Mesenchymal stem cell (in vitro differentiated cells and primary cell): ENCODE measurements around the gene NLGN1.

Experiments used
- DNase-seq: peaks from one replicate; pipeline ENCODE4 v3.0.0-alpha.2; 2013
- H2AFZ ChIP-seq: one replicate; pipeline ENCODE4 v1.6.1; 2013; ENCODE audit warnings: low read depth, mild to moderate bottlenecking, control low read depth, inconsistent platforms, low read length, moderate library complexity
- H2AK5ac ChIP-seq: 2 replicates; pipeline ENCODE4 v1.6.1; 2013; ENCODE audit warnings: low read length, moderate library complexity, mild to moderate bottlenecking, inconsistent platforms; ENCODE audit not compliant: severe bottlenecking
- H2BK120ac ChIP-seq: one replicate; pipeline ENCODE4 v1.6.1; 2013; ENCODE audit warnings: low read depth, mild to moderate bottlenecking, inconsistent platforms, low read length, moderate library complexity
- H2BK12ac ChIP-seq, 2 experiments: one replicate each; pipeline ENCODE4 v1.6.1; 2013; ENCODE audit warnings: inconsistent platforms in 2 of 2, low read length in 2 of 2, mild to moderate bottlenecking in 2 of 2, moderate library complexity in 2 of 2, control low read depth in 1 of 2
- H2BK15ac ChIP-seq: one replicate; pipeline ENCODE4 v1.6.1; 2013; ENCODE audit warnings: mild to moderate bottlenecking, low read depth, inconsistent platforms; ENCODE audit not compliant: poor library complexity, severe bottlenecking
- H2BK5ac ChIP-seq: 2 replicates; pipeline ENCODE4 v1.6.1; 2013; ENCODE audit warnings: low read depth, mild to moderate bottlenecking, low read length, control low read depth, inconsistent platforms; ENCODE audit not compliant: poor library complexity, severe bottlenecking
- H3K14ac ChIP-seq, 2 experiments: one replicate each; pipeline ENCODE4 v1.6.1; 2013; ENCODE audit warnings: inconsistent platforms in 2 of 2, low read length in 2 of 2, control low read depth in 1 of 2, mild to moderate bottlenecking in 1 of 2, moderate library complexity in 1 of 2
- H3K18ac ChIP-seq, 2 experiments: one replicate each; pipeline ENCODE4 v1.6.1; 2013; ENCODE audit warnings: inconsistent platforms in 2 of 2, low read length in 2 of 2, control low read depth in 1 of 2, low read depth in 1 of 2, mild to moderate bottlenecking in 1 of 2
- H3K23ac ChIP-seq, 2 experiments: one replicate each; pipeline ENCODE4 v1.6.1; 2013; ENCODE audit warnings: inconsistent platforms in 2 of 2, low read length in 2 of 2, mild to moderate bottlenecking in 2 of 2, moderate library complexity in 2 of 2, control low read depth in 1 of 2
- H3K27ac ChIP-seq: 2 replicates; pipeline ENCODE4 v1.5.1; 2013; ENCODE audit warnings: mild to moderate bottlenecking, moderate library complexity, low read length, control low read depth, inconsistent platforms; ENCODE audit not compliant: poor library complexity, severe bottlenecking
- H3K27me3 ChIP-seq, 2 experiments: 2 replicates each; pipeline versions ENCODE4 v1.6.1 to v1.7.0; 2013; ENCODE audit warnings: low read length in 2 of 2, mild to moderate bottlenecking in 2 of 2, moderate library complexity in 2 of 2, control low read depth in 1 of 2, inconsistent platforms in 1 of 2; ENCODE audit not compliant: control insufficient read depth in 1 of 2, insufficient read depth in 1 of 2
- H3K36me3 ChIP-seq, 2 experiments: 2 replicates each; pipeline versions ENCODE4 v1.6.1 to v1.7.0; 2013; ENCODE audit warnings: low read length in 2 of 2, control low read depth in 1 of 2, inconsistent platforms in 1 of 2, low read depth in 1 of 2, mild to moderate bottlenecking in 1 of 2; ENCODE audit not compliant: insufficient read depth in 2 of 2, control insufficient read depth in 1 of 2
- H3K4ac ChIP-seq, 2 experiments: one replicate each; pipeline ENCODE4 v1.6.1; 2013; ENCODE audit warnings: inconsistent platforms in 2 of 2, low read length in 2 of 2, mild to moderate bottlenecking in 2 of 2, moderate library complexity in 2 of 2, control low read depth in 1 of 2, low read depth in 1 of 2
- H3K4me1 ChIP-seq: 2 replicates; pipeline ENCODE4 v1.6.1; 2013; ENCODE audit warnings: low read depth, low read length, control low read depth; ENCODE audit not compliant: control insufficient read depth, insufficient read depth
- H3K4me2 ChIP-seq: 2 replicates; pipeline ENCODE4 v1.6.1; 2013; ENCODE audit warnings: low read length, mild to moderate bottlenecking, inconsistent platforms; ENCODE audit not compliant: poor library complexity, severe bottlenecking
- H3K4me3 ChIP-seq, 2 experiments: 2 replicates each; pipeline versions ENCODE4 v1.5.1 to v1.7.0; 2013; ENCODE audit warnings: low read length in 2 of 2, mild to moderate bottlenecking in 2 of 2, control low read depth in 1 of 2, low read depth in 1 of 2; ENCODE audit not compliant: insufficient read depth in 1 of 2
- H3K79me1 ChIP-seq: replicated peaks from 2 replicates; pipeline ENCODE4 v1.6.1; 2013; ENCODE audit warnings: mild to moderate bottlenecking, control low read depth, low read length, inconsistent platforms; ENCODE audit not compliant: poor library complexity, severe bottlenecking
- H3K9ac ChIP-seq: 2 replicates; pipeline ENCODE4 v1.7.0; 2013; ENCODE audit warnings: mild to moderate bottlenecking, low read length, moderate library complexity
- H3K9me3 ChIP-seq: 2 replicates; pipeline ENCODE4 v1.7.0; 2013; ENCODE audit warnings: mild to moderate bottlenecking, low read length; ENCODE audit not compliant: control insufficient read depth
- H4K8ac ChIP-seq: one replicate; pipeline ENCODE4 v1.6.1; 2013; ENCODE audit warnings: inconsistent platforms, mild to moderate bottlenecking, low read length, moderate library complexity
- H4K91ac ChIP-seq: one replicate; pipeline ENCODE4 v1.6.1; 2013; ENCODE audit warnings: mild to moderate bottlenecking, low read length, inconsistent platforms
- WGBS: methylation state at CpG from one replicate; pipeline ENCODE4 v1.1.7; 2013; ENCODE audit warnings: mixed read lengths; 5-methylcytosine and 5-hydroxymethylcytosine counted together

Gene NLGN1

DNA sequence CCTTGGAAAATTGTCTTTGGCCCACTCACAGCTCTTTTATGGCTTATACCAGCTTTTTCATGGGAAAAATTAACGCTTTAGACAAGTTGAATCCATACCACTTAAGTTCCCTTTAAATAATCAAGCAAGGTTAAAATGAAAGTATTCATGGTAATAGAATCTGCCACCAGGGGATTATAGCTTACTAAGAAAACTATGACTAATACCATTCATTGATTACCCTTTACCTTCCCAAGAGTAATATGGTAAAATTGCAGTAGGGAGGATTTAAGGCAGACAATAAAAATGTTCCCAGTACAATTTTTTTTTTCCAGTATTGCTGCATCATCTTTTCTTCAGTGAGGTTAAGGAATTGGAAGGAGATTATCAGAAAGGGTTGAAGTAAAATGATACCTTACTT lies 820.5 kb downstream of the NLGN1 start:
- WGBS: no CpG with 5 or more reads among the region's 1 CpG
- H3K4ac ChIP-seq: no peak overlapping the region

DNA sequence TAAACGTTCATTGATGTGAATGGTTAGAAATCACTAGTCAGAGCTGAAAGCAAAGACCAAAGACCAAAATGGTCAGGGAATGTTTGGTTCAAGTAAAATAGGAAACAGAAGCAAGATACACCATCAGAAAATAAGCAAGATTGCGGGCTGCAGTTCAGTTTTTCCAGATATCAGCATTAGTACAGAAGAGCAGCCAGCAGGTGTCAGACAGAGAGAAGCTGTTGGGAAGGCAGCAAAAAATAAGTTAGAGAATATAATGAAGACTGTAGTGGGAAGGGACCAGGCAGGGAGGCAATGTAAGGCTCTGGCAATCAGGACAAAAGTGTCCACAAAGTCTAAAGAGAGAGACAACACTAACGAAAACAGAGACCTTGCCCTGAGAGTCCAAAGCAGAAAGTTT lies 822.2 kb downstream of the NLGN1 start:
- Histone ChIP-seq H3K4me2 (no peak overlapping the region), H3K14ac (no peak overlapping the region), H3K4me3 (no peak overlapping the region), H3K4ac (no peak overlapping the region), H4K91ac (no peak overlapping the region), H2BK12ac (no peak overlapping the region), H3K27ac (no peak overlapping the region), H3K9me3 (no peaks in the 10 kb centered on the region), H2BK5ac (no peak overlapping the region), H3K27me3 (no peaks in the 10 kb centered on the region), H3K4me1 (no peaks in the 10 kb centered on the region), H2AK5ac (no peak overlapping the region), H2BK15ac (no peak overlapping the region), H3K9ac (no peak overlapping the region), H3K79me1 (no peaks in the 10 kb centered on the region), H3K18ac (no peak overlapping the region), H3K23ac (no peak overlapping the region), H4K8ac (no peak overlapping the region), H2AFZ (no peak overlapping the region), H2BK120ac (no peak overlapping the region), H3K36me3 (no peaks in the 10 kb centered on the region)
- 90% methylated on average over 3 of the region's 3 CpGs for WGBS
- no peak for DNase-seq

More for the DNA sequence above, 820.5 kb downstream of the NLGN1 start:
- Histone ChIP-seq H3K18ac (no peak overlapping the region), H2AFZ (no peak overlapping the region), H3K4me1 (no peaks in the 10 kb centered on the region), H2BK12ac (no peak overlapping the region), H3K4me2 (no peak overlapping the region), H3K36me3 (no peaks in the 10 kb centered on the region), H3K14ac (no peak overlapping the region), H3K79me1 (no peaks in the 10 kb centered on the region), H2BK5ac (no peak overlapping the region), H3K23ac (no peak overlapping the region), H2AK5ac (no peak overlapping the region), H4K8ac (no peak overlapping the region), H3K4me3 (no peak overlapping the region), H3K27me3 (no peaks in the 10 kb centered on the region), H3K27ac (no peak overlapping the region), H3K9ac (no peak overlapping the region), H2BK120ac (no peak overlapping the region), H3K9me3 (no peaks in the 10 kb centered on the region), H2BK15ac (no peak overlapping the region), H4K91ac (no peak overlapping the region)
- no peak for DNase-seq

DNA sequence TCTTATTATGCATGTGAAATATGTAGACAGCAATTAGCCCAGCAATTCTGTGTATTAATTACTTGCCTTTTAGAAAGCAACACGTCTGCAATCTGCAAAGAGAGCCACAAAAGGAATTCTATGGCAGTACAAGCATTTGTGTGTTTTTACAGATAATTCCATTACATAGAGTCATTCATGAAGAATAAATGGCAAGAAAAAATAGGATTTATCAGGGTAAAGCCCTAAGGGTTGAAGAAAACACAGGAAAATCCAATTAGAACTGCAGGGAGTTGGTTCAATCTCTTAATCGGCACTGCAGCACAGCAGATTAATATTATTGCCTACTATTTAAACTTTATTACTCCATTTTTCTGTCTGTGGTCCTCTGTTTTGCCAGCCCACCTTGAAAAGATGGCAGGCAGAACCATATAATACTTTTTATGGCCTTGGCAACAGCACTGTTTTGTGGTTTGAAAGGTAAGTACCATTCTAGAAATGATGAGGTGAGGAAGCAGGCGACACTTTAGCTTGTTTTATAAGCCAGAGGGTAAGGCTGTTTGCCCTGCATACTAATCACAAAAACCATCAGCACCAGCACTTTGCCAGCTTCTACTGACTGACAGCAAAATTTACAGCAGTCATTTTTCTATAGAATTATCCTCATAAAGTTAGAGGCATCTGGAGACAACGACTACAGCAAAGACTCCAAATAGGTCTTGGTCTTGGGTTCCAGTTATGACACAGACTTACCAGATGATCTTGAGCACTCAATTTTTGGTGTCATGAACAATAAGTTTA lies 823.4 kb downstream of the NLGN1 start:
- H2BK5ac ChIP-seq: no peak overlapping the region
- no peaks in the 10 kb centered on the region for H3K27me3 ChIP-seq
- no peak for DNase-seq
- no peak overlapping the region for H3K9ac ChIP-seq
- no peak overlapping the region for H4K91ac ChIP-seq
- H3K14ac ChIP-seq: no peak overlapping the region
- no peak overlapping the region for H2BK120ac ChIP-seq
- H3K9me3 ChIP-seq: no peaks in the 10 kb centered on the region
- no peak overlapping the region for H2BK15ac ChIP-seq
- no peak overlapping the region for H3K23ac ChIP-seq
- H3K4me3 ChIP-seq: no peak overlapping the region
- no peak overlapping the region for H3K4me2 ChIP-seq
- H2AFZ ChIP-seq: no peak overlapping the region
- WGBS: 75% methylated on average over 2 of the region's 4 CpGs
- no peak overlapping the region for H3K18ac ChIP-seq
- H3K36me3 ChIP-seq: no peaks in the 10 kb centered on the region
- H3K4me1 ChIP-seq: no peaks in the 10 kb centered on the region
- H3K27ac ChIP-seq: no peak overlapping the region
- H2BK12ac ChIP-seq: no peak overlapping the region
- H3K4ac ChIP-seq: no peak overlapping the region
- no peak overlapping the region for H4K8ac ChIP-seq
- H3K79me1 ChIP-seq: no peaks in the 10 kb centered on the region
- no peak overlapping the region for H2AK5ac ChIP-seq

DNA sequence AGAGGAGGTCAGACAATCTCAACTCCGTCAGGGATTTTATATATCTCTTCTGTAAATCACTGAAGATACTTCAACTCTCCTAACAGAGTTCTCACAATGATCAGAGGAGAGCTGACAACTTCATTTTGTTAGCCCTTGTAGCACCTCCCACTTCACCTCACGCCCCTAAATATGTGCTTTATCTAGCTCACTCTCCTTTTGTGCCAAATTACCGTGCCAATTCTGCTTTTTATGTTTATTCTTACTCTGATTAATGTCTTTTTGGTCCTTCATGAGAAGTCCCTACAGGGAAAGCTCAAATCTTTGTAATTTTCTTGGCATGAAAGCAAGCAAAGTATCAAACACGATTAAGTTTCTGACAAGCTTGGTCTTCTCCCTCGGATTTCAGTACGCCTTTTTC lies 825.5 kb downstream of the NLGN1 start:
- Histone ChIP-seq H3K27ac (no peak overlapping the region), H3K4me2 (no peak overlapping the region), H3K23ac (no peak overlapping the region), H3K4me3 (no peak overlapping the region), H2BK5ac (no peak overlapping the region), H3K14ac (no peak overlapping the region), H3K4me1 (no peaks in the 10 kb centered on the region), H3K79me1 (no peaks in the 10 kb centered on the region), H3K27me3 (no peaks in the 10 kb centered on the region), H2AK5ac (no peak overlapping the region), H2BK120ac (no peak overlapping the region), H3K36me3 (no peaks in the 10 kb centered on the region), H4K8ac (no peak overlapping the region), H3K9me3 (no peaks in the 10 kb centered on the region), H2BK15ac (no peak overlapping the region), H3K18ac (no peak overlapping the region), H4K91ac (no peak overlapping the region), H3K9ac (no peak overlapping the region), H2BK12ac (no peak overlapping the region), H2AFZ (no peak overlapping the region), H3K4ac (no peak overlapping the region)
- 92% methylated on average over 6 of the region's 6 CpGs for WGBS
- DNase-seq: no peak
